T-helper 2 cell (primary cell): Measurements from ENCODE around the gene LSS.

Source experiments
- DNase-seq, 5 experiments: peaks; one replicate each; pipeline versions ENCODE4 v3.0.0 to v3.0.0-alpha.2; 2012 to 2022
- total RNA-seq, 2 donors: gene quantifications; one replicate each; lab custom pipeline; 2026; lab: John Stamatoyannopoulos, UW

Gene LSS
- 47.4 to 47.9 reads per million in 2 donors for total RNA-seq

- DNase-seq = peak; percentile 89 to 99 (median 98)
Observed at GRCh38 chr21:46228345-46229051, at the start of gene LSS. Gene LSS, minus strand, starts transcription at chr21:46228774. Its CDS starts 29 bp downstream, at chr21:46228745.

- DNase-seq = no peak
Observed at GRCh38 chr21:46274797-46275390, 46.3 kb upstream of the LSS start.

GRCh38 chr21:46273341-46273740, 44.8 kb upstream of the LSS start:
- no peak for DNase-seq

GRCh38 chr21:46269466-46269865, 40.9 kb upstream of the LSS start:
- no peak for DNase-seq

- no peak for DNase-seq
Observed at GRCh38 chr21:46268371-46268770, 39.8 kb upstream of the LSS start.

- DNase-seq = no peak
Observed at GRCh38 chr21:46266946-46267345, 38.4 kb upstream of the LSS start.

- no peak for DNase-seq
Observed at GRCh38 chr21:46265736-46266525, 37.4 kb upstream of the LSS start.

- DNase-seq = no peak
Observed at GRCh38 chr21:46264690-46265144, 36.1 kb upstream of the LSS start.

- no peak for DNase-seq
Observed at GRCh38 chr21:46264046-46264689, 35.6 kb upstream of the LSS start.

GRCh38 chr21:46256501-46256994, 28.0 kb upstream of the LSS start:
- no peak for DNase-seq

- no peak for DNase-seq
Observed at GRCh38 chr21:46255758-46256337, 27.3 kb upstream of the LSS start.

- no peak for DNase-seq
Observed at GRCh38 chr21:46255166-46255565, 26.6 kb upstream of the LSS start.

- DNase-seq = no peak
Observed at GRCh38 chr21:46254208-46254975, 25.8 kb upstream of the LSS start.

GRCh38 chr21:46253610-46254124, 25.1 kb upstream of the LSS start:
- DNase-seq = peak in 3 of 5 experiments; percentile 24 to 92 (median 28)

- no peak for DNase-seq
Observed at GRCh38 chr21:46252840-46253239, 24.3 kb upstream of the LSS start.

GRCh38 chr21:46250146-46250725, 21.7 kb upstream of the LSS start:
- no peak for DNase-seq

- no peak for DNase-seq
Observed at GRCh38 chr21:46248827-46249226, 20.3 kb upstream of the LSS start.

- DNase-seq = no peak
Observed at GRCh38 chr21:46248422-46248782, 19.8 kb upstream of the LSS start.

GRCh38 chr21:46247699-46248421, 19.3 kb upstream of the LSS start:
- no peak for DNase-seq

- DNase-seq = no peak
Observed at GRCh38 chr21:46246345-46246744, 17.8 kb upstream of the LSS start.
